ENCODE data around the gene NANP.
"Not testable (repeated sequence)": the region's sequence is repeated elsewhere in the genome, so short reads cannot be mapped to it uniquely, and the experiment has no call there.

NANP gene

DNA sequence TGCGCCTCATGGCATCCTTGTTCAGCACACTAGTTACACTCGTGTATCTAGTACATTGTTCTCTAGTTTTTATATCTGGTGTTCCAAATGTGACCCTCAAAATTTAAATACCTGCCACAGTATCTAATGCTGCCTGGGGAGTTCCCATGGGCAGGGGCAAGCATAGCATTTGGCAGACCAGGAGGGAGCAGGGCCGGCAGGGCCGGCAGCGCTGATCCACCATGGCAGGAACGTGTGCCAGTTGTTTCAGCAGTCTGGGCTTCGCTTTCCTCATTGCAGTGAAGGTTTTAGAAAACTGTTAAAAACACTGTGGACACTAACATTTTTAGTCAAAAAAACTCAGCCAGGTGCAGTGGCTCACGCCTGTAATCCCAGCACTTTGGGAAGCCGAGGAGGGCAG lies 19.2 kb downstream of the NANP start:
- TF ChIP-seq, protein P1, sequence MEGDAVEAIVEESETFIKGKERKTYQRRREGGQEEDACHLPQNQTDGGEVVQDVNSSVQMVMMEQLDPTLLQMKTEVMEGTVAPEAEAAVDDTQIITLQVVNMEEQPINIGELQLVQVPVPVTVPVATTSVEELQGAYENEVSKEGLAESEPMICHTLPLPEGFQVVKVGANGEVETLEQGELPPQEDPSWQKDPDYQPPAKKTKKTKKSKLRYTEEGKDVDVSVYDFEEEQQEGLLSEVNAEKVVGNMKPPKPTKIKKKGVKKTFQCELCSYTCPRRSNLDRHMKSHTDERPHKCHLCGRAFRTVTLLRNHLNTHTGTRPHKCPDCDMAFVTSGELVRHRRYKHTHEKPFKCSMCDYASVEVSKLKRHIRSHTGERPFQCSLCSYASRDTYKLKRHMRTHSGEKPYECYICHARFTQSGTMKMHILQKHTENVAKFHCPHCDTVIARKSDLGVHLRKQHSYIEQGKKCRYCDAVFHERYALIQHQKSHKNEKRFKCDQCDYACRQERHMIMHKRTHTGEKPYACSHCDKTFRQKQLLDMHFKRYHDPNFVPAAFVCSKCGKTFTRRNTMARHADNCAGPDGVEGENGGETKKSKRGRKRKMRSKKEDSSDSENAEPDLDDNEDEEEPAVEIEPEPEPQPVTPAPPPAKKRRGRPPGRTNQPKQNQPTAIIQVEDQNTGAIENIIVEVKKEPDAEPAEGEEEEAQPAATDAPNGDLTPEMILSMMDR (IDR thresholded peaks at IDR 0.05), result no peak
- no peak for TF ChIP-seq ZFX (IDR thresholded peaks at IDR 0.05; ENCODE audit: borderline replicate concordance)
- H3K27ac ChIP-seq, result no peak overlapping the region

GRCh38 chr20:25602914-25603309 lies 20.9 kb downstream of the NANP start:
- not testable (repeated sequence) for H3K27ac ChIP-seq

DNA sequence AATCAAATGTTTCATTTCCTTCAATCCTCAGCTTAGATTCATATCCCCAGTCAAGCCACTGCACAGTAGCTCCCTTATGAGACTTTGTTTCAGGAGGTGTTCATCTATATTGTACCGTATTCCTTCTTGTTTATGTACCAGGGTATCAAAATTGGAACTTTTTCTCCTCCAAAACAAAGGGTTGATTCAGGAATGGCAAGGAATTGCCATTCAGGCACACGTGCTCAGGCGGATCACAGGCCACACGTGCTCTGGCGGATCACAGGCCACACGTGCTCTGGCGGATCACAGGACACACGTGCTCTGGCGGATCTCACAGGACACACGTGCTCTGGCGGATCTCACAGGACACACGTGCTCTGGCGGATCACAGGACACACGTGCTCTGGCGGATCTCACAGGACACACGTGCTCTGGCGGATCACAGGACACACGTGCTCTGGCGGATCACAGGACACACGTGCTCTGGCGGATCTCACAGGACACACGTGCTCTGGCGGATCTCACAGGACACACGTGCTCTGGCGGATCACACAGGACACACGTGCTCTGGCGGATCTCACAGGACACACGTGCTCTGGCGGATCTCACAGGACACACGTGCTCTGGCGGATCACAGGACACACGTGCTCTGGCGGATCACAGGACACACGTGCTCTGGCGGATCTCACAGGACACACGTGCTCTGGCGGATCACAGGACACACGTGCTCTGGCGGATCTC lies 21.5 kb downstream of the NANP start:
- not testable (repeated sequence) for H3K27ac ChIP-seq

- no peak for TF ChIP-seq ZFX (IDR thresholded peaks at IDR 0.05; ENCODE audit: borderline replicate concordance)
- TF ChIP-seq, protein P1 (IDR thresholded peaks at IDR 0.05), result no peak
- no peak overlapping the region for H3K27ac ChIP-seq
These were observed 22.2 kb downstream of the NANP start for GRCh38 chr20:25601659-25602058.

GRCh38 chr20:25600632-25601031 lies 23.2 kb downstream of the NANP start:
- TF ChIP-seq ZFX (IDR thresholded peaks at IDR 0.05; ENCODE audit: borderline replicate concordance), result no peak
- TF ChIP-seq, protein P1 (IDR thresholded peaks at IDR 0.05), result no peak
- no peak overlapping the region for H3K27ac ChIP-seq

- TF ChIP-seq ZFX (IDR thresholded peaks at IDR 0.05; ENCODE audit: borderline replicate concordance), result no peak
- TF ChIP-seq, protein P1 (IDR thresholded peaks at IDR 0.05), result no peak
- H3K27ac ChIP-seq, result no peak overlapping the region
These were observed 31.5 kb downstream of the NANP start for GRCh38 chr20:25592135-25592852.

DNA sequence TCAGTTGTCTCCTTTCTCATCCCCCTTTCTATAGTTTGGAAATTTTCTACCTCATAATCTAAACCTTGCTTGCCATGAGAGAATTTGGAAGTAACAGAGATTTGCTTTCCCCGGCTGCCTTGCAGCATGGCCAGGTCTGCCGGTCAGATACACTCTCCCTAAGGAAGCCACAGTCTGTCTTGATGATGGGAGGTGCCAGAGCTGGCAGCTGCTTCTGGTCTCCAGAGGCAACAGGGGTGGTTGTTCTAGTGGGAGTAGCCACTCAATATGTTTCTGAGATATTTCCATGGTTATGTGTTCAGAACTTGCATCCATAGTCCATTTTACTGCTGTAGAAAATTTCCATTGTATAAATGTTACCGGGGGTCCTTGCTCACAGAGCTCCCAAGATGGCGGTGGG lies 33.0 kb downstream of the NANP start:
- H3K27ac ChIP-seq, result not testable (repeated sequence)

DNA sequence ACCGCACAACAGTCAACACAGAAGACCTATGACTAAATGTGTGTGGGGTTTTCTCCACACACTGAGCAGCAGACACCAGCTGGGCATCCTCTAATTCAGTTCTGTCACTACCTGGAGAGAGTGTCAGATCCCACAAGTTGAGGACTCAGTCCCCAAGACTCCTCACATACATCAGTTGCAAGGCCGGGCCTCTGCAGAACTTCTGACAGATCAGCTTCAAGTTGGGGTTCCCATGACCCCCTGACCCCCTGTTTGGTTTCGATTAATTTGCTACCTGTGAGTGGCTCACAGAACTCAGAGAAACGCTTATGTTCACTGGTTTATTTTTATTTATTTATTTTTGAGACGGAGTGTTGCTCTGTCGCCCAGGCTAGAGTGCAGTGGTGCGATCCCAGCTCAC lies 35.3 kb downstream of the NANP start:
- H3K27ac ChIP-seq, result no peak overlapping the region
- no peak for TF ChIP-seq ZFX (IDR thresholded peaks at IDR 0.05; ENCODE audit: borderline replicate concordance)

DNA sequence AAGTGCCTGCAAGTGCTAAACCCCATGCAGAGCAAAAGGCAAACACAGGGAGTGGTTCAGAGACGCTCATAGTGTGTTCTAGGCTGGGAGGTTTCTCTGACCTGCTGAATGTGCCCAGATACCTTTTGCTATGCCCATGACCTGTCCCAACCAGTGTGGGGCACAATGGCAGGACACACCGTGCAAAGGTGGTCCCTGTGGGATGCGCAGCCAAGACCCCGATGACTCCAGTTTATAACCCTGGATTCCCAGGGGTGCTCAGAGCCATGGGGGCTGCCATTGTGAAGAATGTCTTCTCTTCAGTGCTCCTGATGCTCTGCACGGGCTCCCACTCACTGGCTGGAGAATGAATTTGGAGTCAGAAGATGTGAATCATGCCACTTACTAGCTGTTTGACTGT lies 36.3 kb downstream of the NANP start:
- TF ChIP-seq, protein P1 (IDR thresholded peaks at IDR 0.05), result no peak
- no peak for TF ChIP-seq ZFX (IDR thresholded peaks at IDR 0.05; ENCODE audit: borderline replicate concordance)

More for the DNA sequence above, 36.3 kb downstream of the NANP start:
- no peak overlapping the region for H3K27ac ChIP-seq

Measured in 22Rv1 (cell line).